Measurements from ENCODE around the gene GRIK2.

GRIK2 gene

DNA sequence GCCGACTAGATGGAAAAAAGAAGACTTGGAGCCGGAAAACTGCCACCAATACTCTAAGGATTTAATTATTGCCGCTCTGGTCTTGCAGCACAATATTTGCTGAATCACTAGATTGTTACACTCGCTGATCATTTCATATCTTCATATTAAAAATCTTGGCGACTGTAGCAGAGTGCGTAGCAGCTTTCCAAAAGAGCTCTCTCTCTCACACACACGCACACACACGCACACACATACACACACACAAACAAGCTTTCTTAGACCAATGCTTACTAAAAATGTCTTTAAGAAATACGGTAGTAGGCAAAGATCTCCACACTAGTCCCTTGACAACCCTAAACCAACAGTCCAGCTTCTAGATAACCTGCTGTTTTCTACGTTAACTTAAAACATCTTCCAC, 7.7 kb downstream of the GRIK2 start:
- TF ChIP-seq, protein P1, sequence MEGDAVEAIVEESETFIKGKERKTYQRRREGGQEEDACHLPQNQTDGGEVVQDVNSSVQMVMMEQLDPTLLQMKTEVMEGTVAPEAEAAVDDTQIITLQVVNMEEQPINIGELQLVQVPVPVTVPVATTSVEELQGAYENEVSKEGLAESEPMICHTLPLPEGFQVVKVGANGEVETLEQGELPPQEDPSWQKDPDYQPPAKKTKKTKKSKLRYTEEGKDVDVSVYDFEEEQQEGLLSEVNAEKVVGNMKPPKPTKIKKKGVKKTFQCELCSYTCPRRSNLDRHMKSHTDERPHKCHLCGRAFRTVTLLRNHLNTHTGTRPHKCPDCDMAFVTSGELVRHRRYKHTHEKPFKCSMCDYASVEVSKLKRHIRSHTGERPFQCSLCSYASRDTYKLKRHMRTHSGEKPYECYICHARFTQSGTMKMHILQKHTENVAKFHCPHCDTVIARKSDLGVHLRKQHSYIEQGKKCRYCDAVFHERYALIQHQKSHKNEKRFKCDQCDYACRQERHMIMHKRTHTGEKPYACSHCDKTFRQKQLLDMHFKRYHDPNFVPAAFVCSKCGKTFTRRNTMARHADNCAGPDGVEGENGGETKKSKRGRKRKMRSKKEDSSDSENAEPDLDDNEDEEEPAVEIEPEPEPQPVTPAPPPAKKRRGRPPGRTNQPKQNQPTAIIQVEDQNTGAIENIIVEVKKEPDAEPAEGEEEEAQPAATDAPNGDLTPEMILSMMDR (conservative IDR thresholded peaks at IDR 0.05), result no peak
- no peak overlapping the region for H3K27ac ChIP-seq

DNA sequence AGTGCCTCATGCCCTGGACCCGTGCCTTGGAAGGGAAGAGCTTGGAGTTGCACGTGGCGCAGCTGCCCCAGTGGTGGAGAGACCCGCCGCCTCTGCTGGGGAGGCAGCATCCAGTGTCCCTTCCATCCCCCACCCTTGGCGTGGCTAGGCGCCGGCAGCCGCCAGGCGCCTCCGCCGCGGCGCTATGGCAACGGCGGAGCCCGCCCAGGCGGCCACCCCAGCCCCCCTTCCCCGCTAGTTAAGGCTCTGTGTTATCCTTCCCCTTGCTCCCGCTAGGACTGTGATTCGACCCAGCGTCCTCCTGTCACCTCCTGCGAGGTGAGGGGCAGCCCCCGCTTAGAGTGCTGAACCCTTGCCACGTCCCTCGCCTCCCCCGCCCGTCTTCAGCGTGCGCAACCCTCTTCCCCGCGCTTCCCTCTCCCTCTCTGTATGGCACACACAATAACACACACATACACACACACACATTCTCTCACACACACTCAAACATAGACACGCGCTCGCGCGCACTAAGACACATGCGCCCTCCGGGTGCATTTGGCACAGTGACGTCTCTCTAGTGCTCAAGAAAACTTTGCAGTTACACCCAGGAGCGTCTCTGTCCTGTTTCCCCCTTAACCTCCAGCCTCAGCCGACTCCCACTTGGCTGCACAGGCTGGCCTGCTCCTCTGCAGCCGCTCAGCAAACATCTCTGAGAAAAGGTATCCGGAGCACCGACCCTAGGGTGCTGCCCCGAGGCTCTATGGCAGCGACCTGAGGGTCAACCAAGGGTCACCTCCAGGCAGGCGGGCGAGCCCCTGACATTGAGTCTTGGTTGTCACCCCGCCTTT, 8.5 kb downstream of the GRIK2 start:
- TF ChIP-seq, protein P1 (conservative IDR thresholded peaks at IDR 0.05), result no peak
- no peak overlapping the region for H3K27ac ChIP-seq

DNA sequence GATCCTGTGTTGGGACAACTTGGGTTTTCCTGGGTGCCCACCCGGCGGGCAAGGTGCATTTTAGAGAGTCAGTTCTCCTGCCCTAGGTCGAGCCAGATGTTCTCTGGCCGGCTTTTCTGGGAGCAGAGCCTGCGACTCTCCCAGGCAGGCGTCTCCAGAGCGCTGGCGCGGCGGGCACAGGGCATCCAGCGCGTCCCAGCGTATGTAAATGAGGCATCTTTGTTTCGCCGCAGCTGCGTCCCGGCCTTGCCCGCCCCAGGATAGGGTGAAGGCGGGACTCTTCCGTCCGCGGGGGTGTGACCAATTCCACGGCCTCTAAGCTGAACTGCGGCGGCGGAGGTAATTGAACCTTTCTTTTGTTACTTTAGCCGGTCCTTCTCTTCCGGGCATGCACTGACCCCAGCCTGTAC, 9.1 kb downstream of the GRIK2 start:
- TF ChIP-seq, protein P1 (conservative IDR thresholded peaks at IDR 0.05), result no peak
- no peak overlapping the region for H3K27ac ChIP-seq

DNA sequence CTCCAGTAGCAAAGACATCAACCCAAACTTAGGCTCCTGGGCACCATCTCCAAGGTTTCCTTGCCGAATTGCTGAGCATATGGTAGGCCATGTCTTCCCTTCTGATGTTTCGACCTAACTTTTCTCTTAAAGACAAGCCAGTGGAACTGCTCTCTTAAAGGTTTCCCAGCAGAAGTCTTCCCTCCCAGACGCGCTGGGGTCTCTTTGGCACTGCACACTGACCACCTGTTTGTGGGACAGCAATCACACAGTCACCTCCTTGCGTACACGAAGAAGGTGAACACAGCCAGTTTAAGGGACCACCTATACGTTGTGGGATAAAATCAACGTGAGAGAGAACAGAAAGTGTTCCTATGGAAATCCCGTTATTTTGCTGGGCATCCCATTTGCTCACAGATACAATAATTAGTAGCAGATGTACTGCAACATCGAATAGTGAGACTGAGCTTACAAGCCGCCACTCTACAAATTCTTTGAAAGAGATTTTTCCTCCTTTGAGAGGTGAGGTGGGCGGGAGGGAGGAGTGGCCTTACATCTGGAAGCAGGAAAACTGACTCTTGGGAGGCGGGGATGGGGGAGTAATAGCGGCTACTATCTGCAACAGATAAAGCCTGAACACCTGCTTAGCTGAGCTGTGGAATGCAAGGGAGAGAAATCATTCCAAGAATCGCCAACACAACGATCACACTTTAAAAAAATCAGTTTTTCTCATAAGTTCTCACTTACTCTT, 9.9 kb downstream of the GRIK2 start:
- H3K27ac ChIP-seq, result no peak overlapping the region
- TF ChIP-seq, protein P1 (conservative IDR thresholded peaks at IDR 0.05), result no peak

DNA sequence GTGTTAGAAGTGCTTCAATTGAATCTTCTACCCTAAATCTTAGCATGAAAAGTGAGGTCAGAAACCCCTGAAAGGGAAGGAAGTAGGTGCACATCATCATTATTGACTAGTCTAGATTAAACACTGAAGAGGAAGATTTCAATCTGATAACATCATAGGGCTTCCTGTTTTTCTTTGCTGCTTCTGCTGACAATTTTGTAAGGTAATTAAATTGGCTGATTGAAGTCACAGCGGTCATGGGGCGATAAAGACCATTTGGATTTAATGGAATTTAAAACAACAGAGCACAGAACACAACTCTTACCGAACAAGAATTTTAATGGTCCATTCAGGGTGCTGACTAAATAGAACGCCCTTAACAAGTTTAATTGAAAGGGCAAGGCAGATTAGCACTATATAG, 11.3 kb downstream of the GRIK2 start:
- H3K27ac ChIP-seq, result peak overlapping the region; percentile 21; the same call in 1 of the 2 replicates
- TF ChIP-seq, protein P1 (conservative IDR thresholded peaks at IDR 0.05), result no peak

DNA sequence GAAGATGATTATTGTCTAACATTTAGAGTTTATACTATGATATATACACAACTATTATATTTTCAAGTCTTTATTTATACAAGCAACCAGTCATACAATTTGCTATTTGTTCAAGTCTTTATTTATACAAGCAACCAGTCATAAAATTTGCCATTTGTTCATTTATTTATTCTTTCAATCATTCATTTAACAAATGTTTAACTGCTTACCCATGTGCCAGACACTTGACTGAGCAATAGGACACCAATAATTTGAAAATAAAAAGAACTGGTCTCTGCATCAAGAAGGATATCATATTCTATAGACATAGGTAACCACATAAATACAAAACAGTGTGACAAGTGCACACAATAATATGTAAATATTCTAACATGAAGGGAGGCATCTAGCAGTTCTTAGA, 20.3 kb downstream of the GRIK2 start:
- TF ChIP-seq, protein P1 (conservative IDR thresholded peaks at IDR 0.05), result no peak

DNA sequence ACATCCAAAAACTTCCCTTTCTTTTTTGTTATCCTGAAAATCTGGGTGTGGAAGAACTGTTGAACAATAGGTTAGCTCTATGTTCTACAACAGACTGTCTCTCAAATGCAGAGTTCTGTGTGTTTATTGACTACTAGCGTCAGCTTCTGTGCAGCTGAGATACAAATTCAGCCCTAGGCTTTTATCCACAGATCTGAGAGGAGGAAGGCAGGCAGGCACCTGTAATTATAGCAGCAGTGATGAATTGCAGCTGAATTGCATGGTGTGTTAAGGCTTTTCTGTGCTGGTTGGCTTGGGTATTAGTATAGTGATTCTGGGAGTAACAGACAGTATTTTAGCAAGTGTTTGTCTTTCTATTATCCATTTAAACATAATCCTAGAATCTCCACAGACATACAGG, 24.4 kb downstream of the GRIK2 start:
- no peak overlapping the region for H3K27ac ChIP-seq
- TF ChIP-seq, protein P1 (conservative IDR thresholded peaks at IDR 0.05), result no peak

More for the DNA sequence above, 20.3 kb downstream of the GRIK2 start:
- H3K27ac ChIP-seq, result no peak overlapping the region
